ENCODE results near the gene CHN2. TPM values are rescaled to one million over a fixed set of nuclear protein-coding genes. Genes with fewer than 3 reads are reported as not detected.

CHN2 gene
- total RNA-seq, 1 experiment from 2014 or later = 5.1 TPM

DNA sequence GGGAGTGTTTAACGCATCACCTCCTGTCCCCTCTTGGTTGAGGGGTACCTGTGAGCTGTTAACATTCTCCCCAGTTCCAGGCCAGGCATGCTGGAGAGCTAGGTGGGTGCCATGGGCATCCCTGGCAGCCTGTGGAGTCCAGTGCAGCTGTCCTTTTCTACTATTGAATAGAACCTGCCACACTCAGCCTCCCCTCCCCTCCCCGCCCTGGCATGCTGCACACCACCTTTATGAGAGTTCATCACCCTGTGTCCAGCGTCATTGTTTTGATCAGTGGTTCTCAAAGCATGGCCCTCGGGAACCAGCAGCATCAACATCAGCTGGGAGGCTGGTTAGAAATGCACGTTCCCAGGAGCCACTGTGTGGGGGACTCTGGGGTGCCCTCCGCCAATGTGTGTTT is 211.8 kb downstream of the CHN2 start:
- intact Hi-C loops (cut with micrococcal nuclease) = loop anchor here (5.0 kb wide), 1 partner anchor 1109 kb away; no protein-coding TSS in a partner anchor
- no peak for DNase-seq (ENCODE audit: unreplicated experiment)
- Mint-ChIP-seq H3K36me3 (ENCODE audit: insufficient read depth, unreplicated experiment) (no peaks in the 10 kb centered on the region), H3K4me3 (ENCODE audit: unreplicated experiment) (no peak overlapping the region), H3K27me3 (ENCODE audit: insufficient read depth, unreplicated experiment) (no peaks in the 10 kb centered on the region), H3K4me1 (ENCODE audit: insufficient read depth, unreplicated experiment) (no peaks in the 10 kb centered on the region), H3K27ac (ENCODE audit: low read depth, unreplicated experiment) (no peak overlapping the region), H3K9me3 (ENCODE audit: unreplicated experiment) (no peaks in the 10 kb centered on the region)
- ChIA-PET CTCF (interaction anchor here (0.7 to 9.6 kb wide), 7 partner anchors 210 to 482 kb away, joined by 3 to 230 read pairs (median 18); no protein-coding TSS in a partner anchor), POLR2A (interaction anchor here (1.1 to 1.2 kb wide), 2 partner anchors 20 to 218 kb away, joined by 4 to 8 read pairs; no protein-coding TSS in a partner anchor)
- no TSS peak for BruUV-seq (replicated peaks)
- no peak for TF ChIP-seq CTCF (IDR thresholded peaks at IDR 0.05; ENCODE audit: unreplicated experiment)

DNA sequence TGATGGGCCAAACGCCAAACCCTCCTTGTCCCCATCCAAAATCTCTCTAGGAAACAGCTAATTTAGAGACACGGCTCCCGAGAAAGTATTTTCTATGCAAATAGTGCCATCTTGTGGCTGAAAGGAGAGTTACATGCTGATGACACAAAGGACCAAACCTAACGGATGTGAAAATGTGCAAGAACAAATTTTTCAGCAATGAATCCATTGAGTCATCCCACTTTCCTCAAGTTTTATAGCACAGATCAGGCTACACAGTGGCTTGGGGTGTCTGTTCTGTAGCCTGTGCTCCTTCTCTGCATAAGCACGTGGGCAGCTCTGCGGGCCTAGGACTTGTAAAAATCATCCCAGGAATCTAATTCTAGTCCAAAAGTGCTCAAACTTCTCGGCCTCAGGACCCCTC is 214.3 kb downstream of the CHN2 start:
- H3K36me3 Mint-ChIP-seq (ENCODE audit: insufficient read depth, unreplicated experiment) = no peaks in the 10 kb centered on the region
- peaks cover 10% of the 10 kb centered on the region for H3K4me1 Mint-ChIP-seq (ENCODE audit: insufficient read depth, unreplicated experiment)
- CTCF ChIA-PET = interaction anchor here (0.6 to 9.6 kb wide), 32 partner anchors 9 to 724 kb away, joined by 3 to 230 read pairs (median 3); no protein-coding TSS in a partner anchor
- BruUV-seq (replicated peaks) = no TSS peak
- no peak overlapping the region for H3K27ac Mint-ChIP-seq (ENCODE audit: low read depth, unreplicated experiment)
- no peak overlapping the region for H3K4me3 Mint-ChIP-seq (ENCODE audit: unreplicated experiment)
- no peaks in the 10 kb centered on the region for H3K9me3 Mint-ChIP-seq (ENCODE audit: unreplicated experiment)
- intact Hi-C loops (cut with micrococcal nuclease) = loop anchor here (1.0 to 5.0 kb wide), 9 partner anchors 60 to 1112 kb away; partner anchors contain the start of gene CHN2
- peak; percentile 64 for TF ChIP-seq CTCF (IDR thresholded peaks at IDR 0.05; ENCODE audit: unreplicated experiment)
- POLR2A ChIA-PET = interaction anchor here (0.7 to 2.3 kb wide), 7 partner anchors 41 to 487 kb away, joined by 3 to 10 read pairs (median 4); partner anchors contain the start of gene PRR15
- peak; percentile 83 for DNase-seq (ENCODE audit: unreplicated experiment)
- H3K27me3 Mint-ChIP-seq (ENCODE audit: insufficient read depth, unreplicated experiment) = no peaks in the 10 kb centered on the region

GRCh38 chr7:29410996-29411395 is 216.4 kb downstream of the CHN2 start:
- no peak overlapping the region for H3K27ac Mint-ChIP-seq (ENCODE audit: low read depth, unreplicated experiment)
- H3K36me3 Mint-ChIP-seq (ENCODE audit: insufficient read depth, unreplicated experiment) = peaks cover 7% of the 10 kb centered on the region
- intact Hi-C loops (cut with micrococcal nuclease) = no loop called here
- H3K9me3 Mint-ChIP-seq (ENCODE audit: unreplicated experiment) = no peaks in the 10 kb centered on the region
- no TSS peak for BruUV-seq (replicated peaks)
- H3K4me3 Mint-ChIP-seq (ENCODE audit: unreplicated experiment) = no peak overlapping the region
- peaks cover 18% of the 10 kb centered on the region for H3K4me1 Mint-ChIP-seq (ENCODE audit: insufficient read depth, unreplicated experiment)
- POLR2A ChIA-PET = interaction anchor here (0.6 kb wide), 2 partner anchors 62 to 131 kb away, joined by 3 read pairs; no protein-coding TSS in a partner anchor
- H3K27me3 Mint-ChIP-seq (ENCODE audit: insufficient read depth, unreplicated experiment) = no peaks in the 10 kb centered on the region
- TF ChIP-seq CTCF (IDR thresholded peaks at IDR 0.05; ENCODE audit: unreplicated experiment) = no peak
- CTCF ChIA-PET = interaction anchor here (0.6 to 9.6 kb wide), 5 partner anchors 197 to 1328 kb away, joined by 3 to 230 read pairs (median 48); no protein-coding TSS in a partner anchor
- DNase-seq (ENCODE audit: unreplicated experiment) = no peak

DNA sequence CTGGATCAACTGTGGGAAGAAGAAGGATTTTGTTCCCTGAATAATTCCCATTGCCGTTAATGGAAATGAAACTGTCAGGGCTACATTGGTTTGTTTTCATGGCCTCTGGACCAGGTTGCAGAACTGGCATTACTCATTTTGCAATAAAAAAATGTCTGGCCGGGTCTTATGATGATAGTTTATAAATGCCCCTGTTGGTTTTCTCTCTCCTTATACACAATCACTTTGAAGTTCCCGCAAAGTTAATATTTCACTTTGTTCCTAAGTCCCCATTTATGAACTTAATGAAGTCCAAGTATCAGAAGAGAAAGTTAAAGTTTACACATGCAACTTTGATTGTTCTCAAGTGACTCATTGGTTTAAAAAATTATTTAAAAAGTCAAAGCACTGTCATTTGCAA is 218.3 kb downstream of the CHN2 start:
- DNase-seq (ENCODE audit: unreplicated experiment) = no peak
- Mint-ChIP-seq H3K36me3 (ENCODE audit: insufficient read depth, unreplicated experiment) (peaks cover 7% of the 10 kb centered on the region), H3K4me3 (ENCODE audit: unreplicated experiment) (no peak overlapping the region), H3K9me3 (ENCODE audit: unreplicated experiment) (no peaks in the 10 kb centered on the region), H3K27me3 (ENCODE audit: insufficient read depth, unreplicated experiment) (no peaks in the 10 kb centered on the region), H3K4me1 (ENCODE audit: insufficient read depth, unreplicated experiment) (peaks cover 18% of the 10 kb centered on the region), H3K27ac (ENCODE audit: low read depth, unreplicated experiment) (no peak overlapping the region)
- ChIA-PET CTCF (interaction anchor here (9.4 to 9.6 kb wide), 2 partner anchors 224 to 488 kb away, joined by 140 to 230 read pairs; no protein-coding TSS in a partner anchor), POLR2A (no interaction called here)
- no peak for TF ChIP-seq CTCF (IDR thresholded peaks at IDR 0.05; ENCODE audit: unreplicated experiment)
- BruUV-seq (replicated peaks) = no TSS peak
- intact Hi-C loops (cut with micrococcal nuclease) = no loop called here
